ENCODE measurements around the gene HACD4. TPM values are rescaled to one million over a fixed set of nuclear protein-coding genes. Genes with fewer than 3 reads are reported as not detected.

Gene HACD4
- total RNA-seq, 1 experiment from 2014 or later, result 0.63 TPM

DNA sequence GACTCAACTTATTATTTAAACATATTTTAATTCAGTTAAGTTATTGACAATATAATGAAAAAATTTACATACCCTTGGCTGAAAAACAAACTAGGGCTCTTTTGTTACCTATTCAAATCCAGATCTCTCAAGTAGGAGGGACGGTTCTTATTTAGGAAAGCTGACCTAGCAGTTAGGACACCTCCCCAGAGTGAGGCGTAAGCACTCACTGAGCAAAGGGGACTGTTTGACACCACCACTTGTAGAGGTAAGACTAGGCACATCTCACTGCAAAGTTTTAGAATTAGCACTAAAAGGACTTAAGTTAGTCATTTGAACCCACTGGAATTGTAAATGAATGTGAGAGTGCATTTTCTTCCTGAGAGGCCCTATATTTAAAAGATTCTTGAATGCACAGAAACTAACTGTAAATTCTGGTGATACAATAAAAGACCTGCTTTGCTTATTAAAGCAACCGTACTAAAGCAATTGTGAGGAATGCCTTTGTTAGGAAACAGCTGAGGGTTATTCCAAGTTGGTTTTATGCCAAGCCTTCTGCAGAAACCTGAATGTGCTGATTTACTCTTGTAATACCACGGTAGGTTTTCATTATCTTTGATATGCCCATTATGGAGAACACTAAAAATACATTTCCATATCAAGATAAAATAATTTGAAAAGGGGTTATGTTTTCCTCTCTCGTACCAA lies 16.2 kb downstream of the HACD4 start:
- H2BK120ac ChIP-seq (ENCODE audit: low read depth, low read length, poor library complexity, severe bottlenecking), result no peak overlapping the region
- Mint-ChIP-seq H3K27me3 (ENCODE audit: low read depth) (no peaks in the 10 kb centered on the region), H3K4me1 (peaks cover 34 to 45% of the 10 kb centered on the region in 2 experiments), H3K4me3 (no peak overlapping the region), H3K9me3 (no peaks in the 10 kb centered on the region), H3K36me3 (ENCODE audit: insufficient read depth in 1 of 3, low read depth in 3 of 3) (no peaks in the 10 kb centered on the region), H3K27ac (peak overlapping the region in 2 of 3 experiments; percentile 32 to 74; a peak in 2 of 7 replicates)
- H3T11ph ChIP-seq (ENCODE audit: low read length), result no peak overlapping the region
- no peak overlapping the region for H2BK5ac ChIP-seq (ENCODE audit: insufficient read length, low read length)
- no peak overlapping the region for H3K14ac ChIP-seq (ENCODE audit: insufficient read depth, low read length)
- H3K18ac ChIP-seq (ENCODE audit: insufficient read length, low read depth, low read length), result no peak overlapping the region
- no peak for DNase-seq
- peaks cover 3% of the 10 kb centered on the region; the same call in 1 of the 2 replicates for H3K4me1 ChIP-seq (ENCODE audit: insufficient read depth, low read length)
- no peaks in the 10 kb centered on the region for H4K20me1 ChIP-seq (ENCODE audit: control insufficient read depth, insufficient read depth, insufficient read length)
- no peak overlapping the region for H4K8ac ChIP-seq (replicated peaks; ENCODE audit: insufficient read length, low read depth, low read length)
- H2BK12ac ChIP-seq (ENCODE audit: insufficient read length, low read depth, low read length), result no peak overlapping the region
- H3K4ac ChIP-seq (ENCODE audit: low read depth, low read length), result no peak overlapping the region
- no peak overlapping the region for H2BK20ac ChIP-seq (ENCODE audit: low read depth, low read length, poor library complexity, severe bottlenecking)
- no peak overlapping the region for H4K5ac ChIP-seq (ENCODE audit: insufficient read length, low read depth, low read length)
- H3K9ac ChIP-seq (ENCODE audit: extremely low read depth, insufficient read length, low read length), result no peak overlapping the region
- peak; percentile 30; the same call in 1 of the 3 replicates for TF ChIP-seq CTCF (conservative IDR thresholded peaks at IDR 0.05)
- no peaks in the 10 kb centered on the region for H3K9me3 ChIP-seq (ENCODE audit: control insufficient read depth, low read depth, low read length)
- no peak overlapping the region for H4K91ac ChIP-seq (ENCODE audit: insufficient read length, low read depth, low read length)
- no peak overlapping the region for H3K4me2 ChIP-seq (ENCODE audit: insufficient read depth, insufficient read length, low read length)
- H2BK15ac ChIP-seq (ENCODE audit: low read depth, low read length), result no peak overlapping the region
- no peak overlapping the region for H2AFZ ChIP-seq (ENCODE audit: low read length)
- no peak overlapping the region for H3K23ac ChIP-seq (ENCODE audit: insufficient read length, low read depth, low read length)
- H3K79me2 ChIP-seq (ENCODE audit: insufficient read depth, low read length), result no peaks in the 10 kb centered on the region
- H3K27me3 ChIP-seq (ENCODE audit: insufficient read depth, low read length), result no peaks in the 10 kb centered on the region
- H3K56ac ChIP-seq (ENCODE audit: insufficient read length, low read depth, low read length), result no peak overlapping the region
- no peaks in the 10 kb centered on the region for H3K23me2 ChIP-seq (ENCODE audit: insufficient read length, low read depth, low read length, poor library complexity, severe bottlenecking)
- no CpG with 5 or more reads among the region's 5 CpGs for WGBS (ENCODE audit: extremely low coverage, insufficient read length, low lambda C conversion rate)
- no peaks in the 10 kb centered on the region for H3K79me1 ChIP-seq (ENCODE audit: insufficient read depth, low read depth, low read length, poor library complexity, severe bottlenecking)
- H2AK5ac ChIP-seq (ENCODE audit: insufficient read length, low read length), result no peak overlapping the region
- H3K27ac ChIP-seq (ENCODE audit: insufficient read length, low read depth, low read length), result no peak overlapping the region

Data from H9 (cell line).